ENCODE results near the gene CACNB1.

DNA sequence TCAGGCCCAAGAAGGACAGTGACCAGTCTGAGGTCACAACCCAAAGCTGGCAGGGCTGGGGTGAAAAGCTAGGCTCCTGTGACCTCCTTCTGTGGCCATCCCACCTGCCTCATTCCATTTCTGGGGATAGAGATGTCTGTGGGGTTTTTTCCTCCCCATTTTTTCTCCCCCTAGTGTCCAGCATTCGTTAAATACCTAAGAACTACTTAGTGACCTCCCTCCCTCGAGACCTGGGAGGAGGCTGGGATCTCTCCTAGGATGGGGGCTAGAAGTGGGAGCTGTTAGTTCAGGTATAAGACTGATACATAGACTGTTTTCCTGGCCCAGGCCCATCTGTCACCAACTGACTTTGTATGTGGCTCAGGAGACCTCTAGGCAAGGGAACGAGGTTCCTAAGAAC is 48.8 kb upstream of the CACNB1 start:
- no peak for TF ChIP-seq POLR2A (IDR thresholded peaks at IDR 0.05)
- TF ChIP-seq, protein P1, sequence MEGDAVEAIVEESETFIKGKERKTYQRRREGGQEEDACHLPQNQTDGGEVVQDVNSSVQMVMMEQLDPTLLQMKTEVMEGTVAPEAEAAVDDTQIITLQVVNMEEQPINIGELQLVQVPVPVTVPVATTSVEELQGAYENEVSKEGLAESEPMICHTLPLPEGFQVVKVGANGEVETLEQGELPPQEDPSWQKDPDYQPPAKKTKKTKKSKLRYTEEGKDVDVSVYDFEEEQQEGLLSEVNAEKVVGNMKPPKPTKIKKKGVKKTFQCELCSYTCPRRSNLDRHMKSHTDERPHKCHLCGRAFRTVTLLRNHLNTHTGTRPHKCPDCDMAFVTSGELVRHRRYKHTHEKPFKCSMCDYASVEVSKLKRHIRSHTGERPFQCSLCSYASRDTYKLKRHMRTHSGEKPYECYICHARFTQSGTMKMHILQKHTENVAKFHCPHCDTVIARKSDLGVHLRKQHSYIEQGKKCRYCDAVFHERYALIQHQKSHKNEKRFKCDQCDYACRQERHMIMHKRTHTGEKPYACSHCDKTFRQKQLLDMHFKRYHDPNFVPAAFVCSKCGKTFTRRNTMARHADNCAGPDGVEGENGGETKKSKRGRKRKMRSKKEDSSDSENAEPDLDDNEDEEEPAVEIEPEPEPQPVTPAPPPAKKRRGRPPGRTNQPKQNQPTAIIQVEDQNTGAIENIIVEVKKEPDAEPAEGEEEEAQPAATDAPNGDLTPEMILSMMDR (IDR thresholded peaks at IDR 0.05), result no peak
